HEK293 (cell line): Measurements from ENCODE around the gene ZNF329.

Experiments used
- BCL11A ChIP-seq: fragments of 450-650 bp; formaldehyde crosslinking; IDR thresholded peaks from 2 replicates; pipeline ENCODE4 v1.5.1; 2016; ENCODE audit warnings: low read depth, missing biosample characterization, missing genetic modification characterization
- GLI4 ChIP-seq: fragments of 450-650 bp; formaldehyde crosslinking; IDR thresholded peaks from 2 replicates; pipeline ENCODE4 v1.5.1; 2016; ENCODE audit warnings: missing biosample characterization, missing genetic modification characterization
- HOXC10 ChIP-seq: sonication (generic); formaldehyde crosslinking; IDR thresholded peaks from 2 replicates; pipeline ENCODE4 v1.8.1; 2023; ENCODE audit warnings: mild to moderate bottlenecking, missing genetic modification reagents
- MZF1 ChIP-seq: fragments of 450-650 bp; formaldehyde crosslinking; IDR thresholded peaks from 2 replicates; pipeline ENCODE4 v1.5.1; 2017; ENCODE audit warnings: missing biosample characterization, missing genetic modification characterization, borderline replicate concordance
- SCRT1 ChIP-seq: fragments of 450-650 bp; formaldehyde crosslinking; IDR thresholded peaks from 2 replicates; pipeline ENCODE4 v1.5.1; 2016; ENCODE audit warnings: missing biosample characterization, missing genetic modification characterization, borderline replicate concordance
- SP2 ChIP-seq: fragments of 450-650 bp; formaldehyde crosslinking; IDR thresholded peaks from 2 replicates; pipeline ENCODE4 v1.5.1; 2016; ENCODE audit warnings: missing biosample characterization, missing genetic modification characterization
- SP3 ChIP-seq: fragments of 450-650 bp; formaldehyde crosslinking; IDR thresholded peaks from 2 replicates; pipeline ENCODE4 v1.5.1; 2016; ENCODE audit warnings: missing biosample characterization, missing genetic modification characterization
- ZBTB20 ChIP-seq: fragments of 450-650 bp; formaldehyde crosslinking; IDR thresholded peaks from 2 replicates; pipeline ENCODE4 v1.5.1; 2016; ENCODE audit warnings: missing biosample characterization, missing genetic modification characterization
- ZFP3 ChIP-seq: fragments of 450-650 bp; formaldehyde crosslinking; IDR thresholded peaks from 2 replicates; pipeline ENCODE4 v1.5.1; 2016; ENCODE audit warnings: low read depth, missing biosample characterization, missing genetic modification characterization
- ZNF169 ChIP-seq: fragments of 450-650 bp; formaldehyde crosslinking; IDR thresholded peaks from 2 replicates; pipeline ENCODE4 v1.5.1; 2016; ENCODE audit warnings: missing biosample characterization, missing genetic modification characterization
- ZNF202 ChIP-seq: fragments of 450-650 bp; formaldehyde crosslinking; IDR thresholded peaks from 2 replicates; pipeline ENCODE4 v1.5.1; 2016; ENCODE audit warnings: missing biosample characterization, missing genetic modification characterization, borderline replicate concordance
- ZNF23 ChIP-seq: fragments of 450-650 bp; formaldehyde crosslinking; IDR thresholded peaks from 2 replicates; pipeline ENCODE4 v1.5.1; 2016; ENCODE audit warnings: missing biosample characterization, missing genetic modification characterization, borderline replicate concordance
- ZNF341 ChIP-seq: fragments of 450-650 bp; formaldehyde crosslinking; IDR thresholded peaks from 2 replicates; pipeline ENCODE4; 2016; ENCODE audit warnings: low read depth, missing biosample characterization, missing genetic modification characterization
- ZNF366 ChIP-seq: fragments of 450-650 bp; formaldehyde crosslinking; conservative IDR thresholded peaks from 2 replicates; pipeline ENCODE4 v1.5.1; 2016; ENCODE audit warnings: missing biosample characterization, missing genetic modification characterization
- ZNF426 ChIP-seq: fragments of 450-650 bp; formaldehyde crosslinking; IDR thresholded peaks from 2 replicates; pipeline ENCODE4 v1.5.1; 2017; ENCODE audit warnings: missing biosample characterization, missing genetic modification characterization, mild to moderate bottlenecking, inconsistent platforms, moderate library complexity
- ZNF555 ChIP-seq: fragments of 450-650 bp; formaldehyde crosslinking; conservative IDR thresholded peaks from 2 replicates; pipeline ENCODE4 v1.5.1; 2017; ENCODE audit warnings: missing biosample characterization, mild to moderate bottlenecking, missing genetic modification characterization, inconsistent platforms
- ZNF626 ChIP-seq: fragments of 450-650 bp; sonication (Bioruptor Pico); formaldehyde crosslinking; IDR thresholded peaks from 2 replicates; pipeline ENCODE4 v1.5.1; 2018; ENCODE audit warnings: missing biosample characterization, missing genetic modification characterization, inconsistent platforms
- ZNF670 ChIP-seq: fragments of 450-650 bp; formaldehyde crosslinking; IDR thresholded peaks from 2 replicates; pipeline ENCODE4 v1.5.1; 2016; ENCODE audit warnings: missing biosample characterization, missing genetic modification characterization, low read depth
- ZNF768 ChIP-seq: fragments of 450-650 bp; formaldehyde crosslinking; IDR thresholded peaks from 2 replicates; pipeline ENCODE4 v1.5.1; 2018; ENCODE audit warnings: missing biosample characterization, mild to moderate bottlenecking, missing genetic modification characterization
- ZNF777 ChIP-seq: fragments of 450-650 bp; formaldehyde crosslinking; IDR thresholded peaks from 2 replicates; pipeline ENCODE4 v1.5.1; 2017; ENCODE audit warnings: missing biosample characterization, missing genetic modification characterization, borderline replicate concordance
- ZXDB ChIP-seq: fragments of 450-650 bp; formaldehyde crosslinking; IDR thresholded peaks from 2 replicates; pipeline ENCODE4 v1.5.1; 2016; ENCODE audit warnings: missing biosample characterization, missing genetic modification characterization
- TF ChIP-seq, protein P1 (sequence below): fragments of 450-650 bp; formaldehyde crosslinking; IDR thresholded peaks from 2 replicates; pipeline ENCODE4 v1.5.1; 2016; ENCODE audit warnings: missing biosample characterization, missing genetic modification characterization, low read depth
- TF ChIP-seq, protein P2 (sequence below): fragments of 450-650 bp; formaldehyde crosslinking; IDR thresholded peaks from 2 replicates; pipeline ENCODE4 v1.5.1; 2016; ENCODE audit warnings: missing biosample characterization, missing genetic modification characterization
- TF ChIP-seq, protein P3 (sequence below): fragments of 450-650 bp; formaldehyde crosslinking; IDR thresholded peaks from 2 replicates; pipeline ENCODE4 v1.5.1; 2016; ENCODE audit warnings: missing biosample characterization, missing genetic modification characterization
- TF ChIP-seq, protein P4 (sequence below): fragments of 450-650 bp; formaldehyde crosslinking; IDR thresholded peaks from 2 replicates; pipeline ENCODE4 v1.5.1; 2016; ENCODE audit warnings: missing biosample characterization, missing genetic modification characterization
- TF ChIP-seq, protein P5 (sequence below): fragments of 450-650 bp; formaldehyde crosslinking; IDR thresholded peaks from 2 replicates; pipeline ENCODE4 v1.5.1; 2016; ENCODE audit warnings: missing biosample characterization, missing genetic modification characterization
- TF ChIP-seq, protein P6 (sequence below): fragments of 450-650 bp; formaldehyde crosslinking; IDR thresholded peaks from 2 replicates; pipeline ENCODE4 v1.5.1; 2016; ENCODE audit warnings: missing biosample characterization, missing genetic modification characterization

ZNF329 gene

DNA sequence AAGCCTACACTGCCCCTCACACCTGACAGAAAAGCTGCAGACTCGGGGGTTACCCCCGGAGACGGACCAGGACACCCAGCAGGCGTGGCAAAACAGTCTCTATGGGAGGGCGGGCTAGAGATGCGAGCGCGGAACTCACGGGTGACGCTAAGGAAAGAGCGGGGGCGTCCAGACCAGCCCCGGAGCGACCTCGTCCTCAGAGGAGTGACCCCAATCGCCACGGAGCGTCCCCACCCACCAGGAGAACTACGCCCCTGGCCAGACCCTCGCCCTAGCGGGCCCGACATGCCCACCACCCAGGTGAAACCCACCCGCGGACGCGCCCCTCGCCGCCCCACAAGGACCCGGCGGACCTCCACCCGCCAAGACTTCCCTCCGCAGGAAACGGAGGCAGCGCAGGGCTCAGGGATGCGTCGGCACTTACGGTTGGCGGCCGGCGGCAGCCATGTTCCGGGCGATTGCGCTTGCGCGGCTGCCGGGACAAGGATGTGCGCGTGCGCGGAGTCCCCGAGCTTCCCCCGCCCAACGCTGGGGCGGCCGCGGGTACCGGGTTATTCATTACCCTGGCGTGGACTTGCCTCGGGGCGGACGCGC, at the start of gene ZNF329 (continued):
- TF ChIP-seq ZNF626 (tag by site-specific recombination) (no peak), HOXC10 (peak; percentile 98), SP2 (tag by site-specific recombination) (peak; percentile 56), ZNF777 (no peak), ZNF670 (tag by site-specific recombination) (no peak), ZBTB20 (tag by site-specific recombination) (peak; percentile 47; the same call in 1 of the 2 replicates), BCL11A (tag by site-specific recombination) (no peak), ZFP3 (no peak), SCRT1 (tag by site-specific recombination) (no peak), ZNF202 (tag by site-specific recombination) (no peak), ZXDB (tag by site-specific recombination) (peak; percentile 67), SP3 (tag by site-specific recombination) (peak; percentile 62), ZNF169 (tag by site-specific recombination) (no peak), ZNF555 (tag by site-specific recombination) (no peak), ZNF23 (no peak), ZNF768 (tag by site-specific recombination) (no peak), ZNF341 (no peak), ZNF426 (no peak), GLI4 (tag by site-specific recombination) (peak; percentile 55; the same call in 1 of the 2 replicates), MZF1 (tag by site-specific recombination) (no peak), ZNF366 (tag by site-specific recombination) (no peak)
- TF ChIP-seq, protein P1, sequence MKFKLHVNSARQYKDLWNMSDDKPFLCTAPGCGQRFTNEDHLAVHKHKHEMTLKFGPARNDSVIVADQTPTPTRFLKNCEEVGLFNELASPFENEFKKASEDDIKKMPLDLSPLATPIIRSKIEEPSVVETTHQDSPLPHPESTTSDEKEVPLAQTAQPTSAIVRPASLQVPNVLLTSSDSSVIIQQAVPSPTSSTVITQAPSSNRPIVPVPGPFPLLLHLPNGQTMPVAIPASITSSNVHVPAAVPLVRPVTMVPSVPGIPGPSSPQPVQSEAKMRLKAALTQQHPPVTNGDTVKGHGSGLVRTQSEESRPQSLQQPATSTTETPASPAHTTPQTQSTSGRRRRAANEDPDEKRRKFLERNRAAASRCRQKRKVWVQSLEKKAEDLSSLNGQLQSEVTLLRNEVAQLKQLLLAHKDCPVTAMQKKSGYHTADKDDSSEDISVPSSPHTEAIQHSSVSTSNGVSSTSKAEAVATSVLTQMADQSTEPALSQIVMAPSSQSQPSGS (tag by site-specific recombination), result no peak
- TF ChIP-seq, protein P2, sequence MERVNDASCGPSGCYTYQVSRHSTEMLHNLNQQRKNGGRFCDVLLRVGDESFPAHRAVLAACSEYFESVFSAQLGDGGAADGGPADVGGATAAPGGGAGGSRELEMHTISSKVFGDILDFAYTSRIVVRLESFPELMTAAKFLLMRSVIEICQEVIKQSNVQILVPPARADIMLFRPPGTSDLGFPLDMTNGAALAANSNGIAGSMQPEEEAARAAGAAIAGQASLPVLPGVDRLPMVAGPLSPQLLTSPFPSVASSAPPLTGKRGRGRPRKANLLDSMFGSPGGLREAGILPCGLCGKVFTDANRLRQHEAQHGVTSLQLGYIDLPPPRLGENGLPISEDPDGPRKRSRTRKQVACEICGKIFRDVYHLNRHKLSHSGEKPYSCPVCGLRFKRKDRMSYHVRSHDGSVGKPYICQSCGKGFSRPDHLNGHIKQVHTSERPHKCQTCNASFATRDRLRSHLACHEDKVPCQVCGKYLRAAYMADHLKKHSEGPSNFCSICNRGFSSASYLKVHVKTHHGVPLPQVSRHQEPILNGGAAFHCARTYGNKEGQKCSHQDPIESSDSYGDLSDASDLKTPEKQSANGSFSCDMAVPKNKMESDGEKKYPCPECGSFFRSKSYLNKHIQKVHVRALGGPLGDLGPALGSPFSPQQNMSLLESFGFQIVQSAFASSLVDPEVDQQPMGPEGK (tag by site-specific recombination), result peak; percentile 75
- TF ChIP-seq, protein P3, sequence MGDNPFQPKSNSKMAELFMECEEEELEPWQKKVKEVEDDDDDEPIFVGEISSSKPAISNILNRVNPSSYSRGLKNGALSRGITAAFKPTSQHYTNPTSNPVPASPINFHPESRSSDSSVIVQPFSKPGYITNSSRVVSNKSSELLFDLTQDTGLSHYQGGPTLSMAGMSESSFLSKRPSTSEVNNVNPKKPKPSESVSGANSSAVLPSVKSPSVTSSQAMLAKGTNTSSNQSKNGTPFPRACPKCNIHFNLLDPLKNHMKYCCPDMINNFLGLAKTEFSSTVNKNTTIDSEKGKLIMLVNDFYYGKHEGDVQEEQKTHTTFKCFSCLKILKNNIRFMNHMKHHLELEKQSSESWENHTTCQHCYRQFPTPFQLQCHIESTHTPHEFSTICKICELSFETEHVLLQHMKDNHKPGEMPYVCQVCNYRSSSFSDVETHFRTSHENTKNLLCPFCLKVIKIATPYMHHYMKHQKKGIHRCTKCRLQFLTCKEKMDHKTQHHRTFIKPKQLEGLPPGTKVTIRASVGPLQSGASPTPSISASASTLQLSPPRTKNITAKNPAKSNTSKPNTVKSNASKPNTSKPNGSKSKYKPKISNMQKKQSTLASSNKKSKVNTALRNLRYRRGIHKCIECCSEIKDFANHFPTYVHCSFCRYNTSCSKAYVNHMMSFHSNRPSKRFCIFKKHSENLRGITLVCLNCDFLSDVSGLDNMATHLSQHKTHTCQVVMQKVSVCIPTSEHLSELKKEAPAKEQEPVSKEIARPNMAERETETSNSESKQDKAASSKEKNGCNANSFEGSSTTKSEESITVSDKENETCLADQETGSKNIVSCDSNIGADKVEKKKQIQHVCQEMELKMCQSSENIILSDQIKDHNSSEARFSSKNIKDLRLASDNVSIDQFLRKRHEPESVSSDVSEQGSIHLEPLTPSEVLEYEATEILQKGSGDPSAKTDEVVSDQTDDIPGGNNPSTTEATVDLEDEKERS, result 0 out of 2 replicates have a peak, but pooled peaks have one; percentile 23
- TF ChIP-seq, protein P4, sequence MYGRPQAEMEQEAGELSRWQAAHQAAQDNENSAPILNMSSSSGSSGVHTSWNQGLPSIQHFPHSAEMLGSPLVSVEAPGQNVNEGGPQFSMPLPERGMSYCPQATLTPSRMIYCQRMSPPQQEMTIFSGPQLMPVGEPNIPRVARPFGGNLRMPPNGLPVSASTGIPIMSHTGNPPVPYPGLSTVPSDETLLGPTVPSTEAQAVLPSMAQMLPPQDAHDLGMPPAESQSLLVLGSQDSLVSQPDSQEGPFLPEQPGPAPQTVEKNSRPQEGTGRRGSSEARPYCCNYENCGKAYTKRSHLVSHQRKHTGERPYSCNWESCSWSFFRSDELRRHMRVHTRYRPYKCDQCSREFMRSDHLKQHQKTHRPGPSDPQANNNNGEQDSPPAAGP, result no peak
- TF ChIP-seq, protein P5, sequence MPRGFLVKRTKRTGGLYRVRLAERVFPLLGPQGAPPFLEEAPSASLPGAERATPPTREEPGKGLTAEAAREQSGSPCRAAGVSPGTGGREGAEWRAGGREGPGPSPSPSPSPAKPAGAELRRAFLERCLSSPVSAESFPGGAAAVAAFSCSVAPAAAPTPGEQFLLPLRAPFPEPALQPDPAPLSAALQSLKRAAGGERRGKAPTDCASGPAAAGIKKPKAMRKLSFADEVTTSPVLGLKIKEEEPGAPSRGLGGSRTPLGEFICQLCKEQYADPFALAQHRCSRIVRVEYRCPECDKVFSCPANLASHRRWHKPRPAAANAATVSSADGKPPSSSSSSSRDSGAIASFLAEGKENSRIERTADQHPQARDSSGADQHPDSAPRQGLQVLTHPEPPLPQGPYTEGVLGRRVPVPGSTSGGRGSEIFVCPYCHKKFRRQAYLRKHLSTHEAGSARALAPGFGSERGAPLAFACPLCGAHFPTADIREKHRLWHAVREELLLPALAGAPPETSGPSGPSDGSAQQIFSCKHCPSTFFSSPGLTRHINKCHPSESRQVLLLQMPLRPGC (tag by site-specific recombination), result no peak
- TF ChIP-seq, protein P6, sequence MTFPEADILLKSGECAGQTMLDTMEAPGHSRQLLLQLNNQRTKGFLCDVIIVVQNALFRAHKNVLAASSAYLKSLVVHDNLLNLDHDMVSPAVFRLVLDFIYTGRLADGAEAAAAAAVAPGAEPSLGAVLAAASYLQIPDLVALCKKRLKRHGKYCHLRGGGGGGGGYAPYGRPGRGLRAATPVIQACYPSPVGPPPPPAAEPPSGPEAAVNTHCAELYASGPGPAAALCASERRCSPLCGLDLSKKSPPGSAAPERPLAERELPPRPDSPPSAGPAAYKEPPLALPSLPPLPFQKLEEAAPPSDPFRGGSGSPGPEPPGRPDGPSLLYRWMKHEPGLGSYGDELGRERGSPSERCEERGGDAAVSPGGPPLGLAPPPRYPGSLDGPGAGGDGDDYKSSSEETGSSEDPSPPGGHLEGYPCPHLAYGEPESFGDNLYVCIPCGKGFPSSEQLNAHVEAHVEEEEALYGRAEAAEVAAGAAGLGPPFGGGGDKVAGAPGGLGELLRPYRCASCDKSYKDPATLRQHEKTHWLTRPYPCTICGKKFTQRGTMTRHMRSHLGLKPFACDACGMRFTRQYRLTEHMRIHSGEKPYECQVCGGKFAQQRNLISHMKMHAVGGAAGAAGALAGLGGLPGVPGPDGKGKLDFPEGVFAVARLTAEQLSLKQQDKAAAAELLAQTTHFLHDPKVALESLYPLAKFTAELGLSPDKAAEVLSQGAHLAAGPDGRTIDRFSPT (tag by site-specific recombination), result peak; percentile 44; the same call in 1 of the 2 replicates
